ENCODE data around the gene HPSE2.

HPSE2 gene

GRCh38 chr10:98778277-98778759 lies 457.3 kb downstream of the HPSE2 start:
- DNase-seq (ENCODE audit: extremely low read depth, low read depth), result no peak
- TF ChIP-seq CTCF (IDR thresholded peaks at IDR 0.05; ENCODE audit: low read depth, low read length, missing control alignments), result no peak
- no peak overlapping the region for H3K4me3 ChIP-seq (replicated peaks; ENCODE audit: low read depth, low read length)

GRCh38 chr10:98758463-98758862 lies 477.2 kb downstream of the HPSE2 start:
- H3K4me3 ChIP-seq (replicated peaks; ENCODE audit: low read depth, low read length), result no peak overlapping the region
- DNase-seq (ENCODE audit: extremely low read depth, low read depth), result no peak
- TF ChIP-seq CTCF (IDR thresholded peaks at IDR 0.05; ENCODE audit: low read depth, low read length, missing control alignments), result no peak

GRCh38 chr10:98748298-98748697 lies 487.4 kb downstream of the HPSE2 start:
- DNase-seq (ENCODE audit: extremely low read depth, low read depth), result peak; percentile 5

GRCh38 chr10:98745645-98746044 lies 490.0 kb downstream of the HPSE2 start:
- no peak for DNase-seq (ENCODE audit: extremely low read depth, low read depth)
- TF ChIP-seq CTCF (IDR thresholded peaks at IDR 0.05; ENCODE audit: low read depth, low read length, missing control alignments), result no peak
- no peak overlapping the region for H3K4me3 ChIP-seq (replicated peaks; ENCODE audit: low read depth, low read length)

More at GRCh38 chr10:98748298-98748697, 487.4 kb downstream of the HPSE2 start:
- TF ChIP-seq CTCF (IDR thresholded peaks at IDR 0.05; ENCODE audit: low read depth, low read length, missing control alignments), result peak; percentile 41
- H3K4me3 ChIP-seq (replicated peaks; ENCODE audit: low read depth, low read length), result no peak overlapping the region

GRCh38 chr10:98720551-98720950 lies 515.1 kb downstream of the HPSE2 start:
- no peak overlapping the region for H3K4me3 ChIP-seq (replicated peaks; ENCODE audit: low read depth, low read length)
- DNase-seq (ENCODE audit: extremely low read depth, low read depth), result no peak
- no peak for TF ChIP-seq CTCF (IDR thresholded peaks at IDR 0.05; ENCODE audit: low read depth, low read length, missing control alignments)

- no peak for DNase-seq (ENCODE audit: extremely low read depth, low read depth)
- no peak for TF ChIP-seq CTCF (IDR thresholded peaks at IDR 0.05; ENCODE audit: low read depth, low read length, missing control alignments)
- no peak overlapping the region for H3K4me3 ChIP-seq (replicated peaks; ENCODE audit: low read depth, low read length)
Measured at GRCh38 chr10:98713586-98713985, 522.1 kb downstream of the HPSE2 start.

GRCh38 chr10:98696516-98696915 lies 539.1 kb downstream of the HPSE2 start:
- DNase-seq (ENCODE audit: extremely low read depth, low read depth), result no peak
- TF ChIP-seq CTCF (IDR thresholded peaks at IDR 0.05; ENCODE audit: low read depth, low read length, missing control alignments), result no peak
- no peak overlapping the region for H3K4me3 ChIP-seq (replicated peaks; ENCODE audit: low read depth, low read length)

All from HFF-Myc (cell line).